MCF 10A (cell line): Measurements from ENCODE around the gene MT1E. TPM values are rescaled to one million over a fixed set of nuclear protein-coding genes. Genes with fewer than 3 reads are reported as not detected.
"Not testable (repeated sequence)": the region's sequence is repeated elsewhere in the genome, so short reads cannot be mapped to it uniquely, and the experiment has no call there.

Source experiments
- BruUV-seq: library from RNA; stranded (reverse); fragments of 400-500 nt; replicated peaks from 2 replicates; lab custom pipeline; 2021; lab: Mats Ljungman, UMichigan
- CTCF ChIA-PET: fragments of 300-600 bp; sonication (Branson Sonifier 250); formaldehyde crosslinking; extraction: SDS; loops from one replicate; lab custom pipeline; 2021; ENCODE audit warnings: antibody characterized with exemption, inconsistent platforms; lab: Yijun Ruan, JAX
- POLR2A ChIA-PET: fragments of 300-600, 350-650 bp; sonication (Branson Sonifier 250); formaldehyde crosslinking; extraction: SDS; loops from one replicate; lab custom pipeline; 2020; ENCODE audit warnings: antibody characterized with exemption, inconsistent platforms; lab: Yijun Ruan, JAX
- DNase-seq: peaks from one replicate; pipeline ENCODE4 v3.0.0-alpha.2; 2018; ENCODE audit not compliant: unreplicated experiment
- H3K27ac Mint-ChIP-seq: one replicate; pipeline ENCODE4 v1.8.0; 2022; ENCODE audit warnings: mild to moderate bottlenecking, low read depth, mixed read lengths; ENCODE audit not compliant: unreplicated experiment
- H3K27me3 Mint-ChIP-seq: one replicate; pipeline ENCODE4 v1.8.0; 2022; ENCODE audit warnings: mixed read lengths; ENCODE audit not compliant: insufficient read depth, unreplicated experiment
- H3K36me3 Mint-ChIP-seq: one replicate; pipeline ENCODE4 v1.8.0; 2022; ENCODE audit warnings: mild to moderate bottlenecking, moderate library complexity, mixed read lengths; ENCODE audit not compliant: insufficient read depth, unreplicated experiment
- H3K4me1 Mint-ChIP-seq: one replicate; pipeline ENCODE4 v1.8.0; 2022; ENCODE audit warnings: mixed read lengths; ENCODE audit not compliant: insufficient read depth, unreplicated experiment
- H3K4me3 Mint-ChIP-seq: one replicate; pipeline ENCODE4 v1.8.0; 2022; ENCODE audit warnings: mild to moderate bottlenecking, moderate library complexity, mixed read lengths; ENCODE audit not compliant: unreplicated experiment
- H3K9me3 Mint-ChIP-seq: one replicate; pipeline ENCODE4 v1.8.0; 2022; ENCODE audit warnings: mixed read lengths; ENCODE audit not compliant: unreplicated experiment
- intact Hi-C: fragments of 100-400 bp; cut with micrococcal nuclease; formaldehyde crosslinking; loops from 2 replicates; pipeline ENCODE4 v1.14.1; 2022
- total RNA-seq: library from RNA; stranded (reverse); gene quantifications from 2 replicates; pipeline ENCODE4 v1.2.3, GENCODE V29; 2022
- TF ChIP-seq, protein P1 (sequence below): fragments of 200-600 bp; IDR thresholded peaks from one replicate; pipeline ENCODE4 v1.8.0; 2022; ENCODE audit warnings: antibody characterized with exemption, mild to moderate bottlenecking; ENCODE audit not compliant: unreplicated experiment

Gene MT1E
- total RNA-seq, 1 experiment from 2014 or later = 934 TPM

DNA sequence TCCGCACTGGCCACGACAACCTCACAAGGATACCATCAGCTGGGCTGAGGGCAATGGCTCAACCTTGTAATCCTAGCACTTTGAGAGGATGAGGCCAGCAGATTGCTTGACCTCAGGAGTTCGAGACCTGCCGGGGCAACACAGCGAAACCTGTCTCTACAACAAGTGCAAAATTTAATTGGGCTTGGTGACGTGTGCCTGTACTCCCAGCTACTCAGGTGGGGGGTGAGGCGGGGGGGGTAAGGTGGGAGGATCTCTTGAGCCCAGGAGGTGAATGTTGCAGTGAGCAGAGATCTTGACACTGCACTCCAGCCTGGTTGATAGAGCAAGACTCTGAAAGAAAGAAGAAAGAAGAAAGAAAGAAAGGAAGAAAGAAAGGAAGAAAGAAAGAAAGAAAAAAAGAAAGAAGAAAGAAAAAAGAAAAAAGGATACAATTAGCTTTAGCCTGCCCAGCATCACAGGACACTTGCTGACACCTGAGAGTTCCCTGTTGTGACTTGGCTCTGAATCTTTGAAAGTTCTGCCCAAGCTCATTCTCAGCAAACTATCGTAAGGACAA, 5.2 kb upstream of the MT1E start:
- CTCF ChIA-PET = no interaction called here
- Mint-ChIP-seq H3K9me3 (no peaks in the 10 kb centered on the region), H3K27me3 (no peaks in the 10 kb centered on the region), H3K4me3 (no peak overlapping the region), H3K36me3 (peaks cover 7% of the 10 kb centered on the region), H3K27ac (no peak overlapping the region), H3K4me1 (peaks cover 8% of the 10 kb centered on the region)
- TF ChIP-seq, protein P1, sequence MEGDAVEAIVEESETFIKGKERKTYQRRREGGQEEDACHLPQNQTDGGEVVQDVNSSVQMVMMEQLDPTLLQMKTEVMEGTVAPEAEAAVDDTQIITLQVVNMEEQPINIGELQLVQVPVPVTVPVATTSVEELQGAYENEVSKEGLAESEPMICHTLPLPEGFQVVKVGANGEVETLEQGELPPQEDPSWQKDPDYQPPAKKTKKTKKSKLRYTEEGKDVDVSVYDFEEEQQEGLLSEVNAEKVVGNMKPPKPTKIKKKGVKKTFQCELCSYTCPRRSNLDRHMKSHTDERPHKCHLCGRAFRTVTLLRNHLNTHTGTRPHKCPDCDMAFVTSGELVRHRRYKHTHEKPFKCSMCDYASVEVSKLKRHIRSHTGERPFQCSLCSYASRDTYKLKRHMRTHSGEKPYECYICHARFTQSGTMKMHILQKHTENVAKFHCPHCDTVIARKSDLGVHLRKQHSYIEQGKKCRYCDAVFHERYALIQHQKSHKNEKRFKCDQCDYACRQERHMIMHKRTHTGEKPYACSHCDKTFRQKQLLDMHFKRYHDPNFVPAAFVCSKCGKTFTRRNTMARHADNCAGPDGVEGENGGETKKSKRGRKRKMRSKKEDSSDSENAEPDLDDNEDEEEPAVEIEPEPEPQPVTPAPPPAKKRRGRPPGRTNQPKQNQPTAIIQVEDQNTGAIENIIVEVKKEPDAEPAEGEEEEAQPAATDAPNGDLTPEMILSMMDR = no peak
- POLR2A ChIA-PET = interaction anchor here (9.1 to 15.3 kb wide), 2 partner anchors 11 to 62 kb away, joined by 444 to 1404 read pairs; partner anchors contain the start of genes MT1X and MT2A
- BruUV-seq = no TSS peak
- intact Hi-C loops = no loop called here
- no peak for DNase-seq

- H3K4me1 Mint-ChIP-seq, H3K27me3 Mint-ChIP-seq, H3K4me3 Mint-ChIP-seq, DNase-seq, H3K9me3 Mint-ChIP-seq, intact Hi-C loops, H3K27ac Mint-ChIP-seq, BruUV-seq: not testable (repeated sequence)
- H3K36me3 Mint-ChIP-seq = peaks cover 19% of the 10 kb centered on the region
- CTCF ChIA-PET = interaction anchor here (0.7 to 0.9 kb wide), 2 partner anchors 10 to 21 kb away, joined by 3 read pairs; no protein-coding TSS in a partner anchor
- POLR2A ChIA-PET = interaction anchor here (9.1 to 15.3 kb wide), 2 partner anchors 12 to 61 kb away, joined by 444 to 1404 read pairs; partner anchors contain the start of genes MT1X and MT2A
These were observed 3.7 kb upstream of the MT1E start for GRCh38 chr16:56621665-56622445.

- H3K9me3 Mint-ChIP-seq, H3K27me3 Mint-ChIP-seq, H3K27ac Mint-ChIP-seq, DNase-seq, H3K4me3 Mint-ChIP-seq, BruUV-seq, intact Hi-C loops, H3K4me1 Mint-ChIP-seq: not testable (repeated sequence)
- peaks cover 30% of the 10 kb centered on the region for H3K36me3 Mint-ChIP-seq
- POLR2A ChIA-PET = interaction anchor here (0.7 to 15.3 kb wide), 5 partner anchors 14 to 79 kb away, joined by 4 to 1404 read pairs (median 60); partner anchors contain the start of genes MT1F, MT1X and MT2A
- CTCF ChIA-PET = interaction anchor here (0.9 to 1.4 kb wide), 4 partner anchors 8 to 79 kb away, joined by 3 to 6 read pairs (median 5); partner anchors contain the start of gene MT1X
These were observed 2.4 kb upstream of the MT1E start for GRCh38 chr16:56623184-56623583.

- intact Hi-C loops = no loop called here
- BruUV-seq = no TSS peak
- no peaks in the 10 kb centered on the region for H3K9me3 Mint-ChIP-seq
These were observed 1.9 kb upstream of the MT1E start for GRCh38 chr16:56623637-56624036.

More at GRCh38 chr16:56623637-56624036, 1.9 kb upstream of the MT1E start:
- TF ChIP-seq, protein P1 = no peak
- DNase-seq = no peak
- no peaks in the 10 kb centered on the region for H3K27me3 Mint-ChIP-seq
- peaks cover 8% of the 10 kb centered on the region for H3K4me1 Mint-ChIP-seq
- POLR2A ChIA-PET = interaction anchor here (0.7 to 15.3 kb wide), 5 partner anchors 14 to 78 kb away, joined by 4 to 1404 read pairs (median 60); partner anchors contain the start of genes MT1F, MT1X and MT2A
- H3K4me3 Mint-ChIP-seq = no peak overlapping the region
- H3K27ac Mint-ChIP-seq = no peak overlapping the region
- peaks cover 30% of the 10 kb centered on the region for H3K36me3 Mint-ChIP-seq
- CTCF ChIA-PET = interaction anchor here (0.9 to 1.4 kb wide), 6 partner anchors 9 to 166 kb away, joined by 3 to 6 read pairs (median 4); partner anchors contain the start of gene MT1X
